Skeletal muscle satellite cell (primary cell): ENCODE measurements around the gene POLR2C. TPM values are rescaled to one million over a fixed set of nuclear protein-coding genes. Genes with fewer than 3 reads are reported as not detected.

Source experiments
- H3K27me3 ChIP-seq: 2 replicates; pipeline ENCODE4 v1.7.0; 2013; ENCODE audit warnings: low read length; ENCODE audit not compliant: control insufficient read depth, insufficient read depth
- H3K36me3 ChIP-seq: 2 replicates; pipeline ENCODE4 v1.7.0; 2013; ENCODE audit warnings: mild to moderate bottlenecking, control low read depth, low read length; ENCODE audit not compliant: insufficient read depth
- H3K4me1 ChIP-seq: 2 replicates; pipeline ENCODE4 v1.7.0; 2013; ENCODE audit warnings: low read length; ENCODE audit not compliant: control insufficient read depth, insufficient read depth
- H3K4me2 ChIP-seq: 2 replicates; pipeline ENCODE4 v1.7.0; 2013; ENCODE audit warnings: mild to moderate bottlenecking, low read length
- H3K4me3 ChIP-seq: 2 replicates; pipeline ENCODE4 v1.7.0; 2013; ENCODE audit warnings: low read length
- H3K9ac ChIP-seq: 2 replicates; pipeline ENCODE4 v1.7.0; 2013; ENCODE audit warnings: mild to moderate bottlenecking, low read depth, low read length, moderate library complexity
- H3K9me3 ChIP-seq: replicated peaks from 2 replicates; pipeline ENCODE4 v1.7.0; 2013; ENCODE audit warnings: mild to moderate bottlenecking, control low read depth, low read length
- total RNA-seq: library from RNA; depleted of rRNA; stranded (reverse); fragments of >200 nt; gene quantifications from 2 replicates; pipeline ENCODE4 v1.2.3, GENCODE V29; 2012; rRNA removed

Gene POLR2C
- 88.5 and 114 TPM in 2 replicates for total RNA-seq

DNA sequence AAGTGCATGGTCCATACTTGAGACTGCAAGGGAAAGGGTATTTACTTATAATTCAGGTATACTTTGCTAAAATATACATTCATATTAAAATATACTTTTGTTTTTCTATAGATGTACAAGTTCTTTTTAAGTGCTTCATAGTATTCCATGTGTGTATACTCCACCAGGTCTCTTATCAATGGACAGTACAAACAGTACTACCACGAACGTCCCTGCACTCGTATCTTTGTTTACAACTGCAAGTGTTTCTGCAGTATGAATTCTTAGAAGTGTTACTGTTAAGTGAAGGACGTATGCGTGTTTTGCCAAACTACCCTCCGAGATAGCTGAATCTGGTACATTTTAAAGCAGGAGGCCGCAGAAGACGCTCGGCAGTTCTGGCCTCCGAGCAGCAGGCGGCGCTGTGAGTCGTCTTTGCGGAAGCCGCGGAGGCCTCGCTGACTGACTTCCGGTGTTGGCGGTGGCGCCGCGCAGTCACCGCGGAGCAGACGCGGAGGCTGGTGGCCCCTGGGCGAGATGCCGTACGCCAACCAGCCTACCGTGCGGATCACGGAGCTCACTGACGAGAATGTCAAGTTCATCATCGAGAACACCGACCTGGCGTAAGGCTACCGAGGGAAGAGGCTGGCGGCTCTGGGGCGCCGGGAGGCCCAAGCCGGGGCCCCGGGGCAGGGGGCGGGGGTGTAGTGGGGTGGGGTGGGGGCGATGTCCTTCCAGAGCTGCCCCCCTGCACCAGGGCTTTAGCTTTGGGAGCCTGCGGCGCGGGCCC is at the start of gene POLR2C:
POLR2C (plus strand) TSS at position 471 of the 769 bp plus-strand sequence; CDS start at position 517, 46 bp downstream.
- peak within 1 kb of the TSS; percentile 85 for H3K4me2 ChIP-seq
- peaks cover 54% of the 10 kb centered on the region for H3K36me3 ChIP-seq
- H3K4me3 ChIP-seq: peak within 1 kb of the TSS; percentile 95
- H3K27me3 ChIP-seq: no peaks in the 10 kb centered on the region
- H3K9ac ChIP-seq: peak within 1 kb of the TSS; percentile 91
- no peaks in the 10 kb centered on the region for H3K9me3 ChIP-seq
- peaks cover 13% of the 10 kb centered on the region for H3K4me1 ChIP-seq

GRCh38 chr16:57413301-57413730 is 49.2 kb upstream of the POLR2C start:
- Histone ChIP-seq H3K27me3 (peaks cover 32% of the 10 kb centered on the region), H3K4me1 (peaks cover 5% of the 10 kb centered on the region), H3K4me3 (no peak overlapping the region), H3K9ac (no peak overlapping the region), H3K4me2 (no peak overlapping the region), H3K9me3 (no peaks in the 10 kb centered on the region), H3K36me3 (no peaks in the 10 kb centered on the region)

DNA sequence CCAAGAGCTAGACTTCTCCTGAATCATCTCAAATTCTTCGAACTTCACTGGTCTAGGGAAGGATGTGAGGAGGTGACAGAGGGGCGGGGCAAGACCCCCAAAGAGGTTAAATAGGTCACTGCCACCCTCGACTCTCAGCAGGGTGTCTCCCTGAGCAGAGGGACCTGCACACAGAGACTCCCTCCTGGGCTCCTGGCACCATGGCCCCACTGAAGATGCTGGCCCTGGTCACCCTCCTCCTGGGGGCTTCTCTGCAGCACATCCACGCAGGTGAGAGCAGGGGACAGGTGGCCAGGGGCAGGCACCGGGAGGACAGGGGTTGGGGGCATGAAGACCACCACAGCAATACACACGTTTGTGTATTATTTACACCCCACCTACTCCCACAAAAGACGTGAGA is 48.7 kb upstream of the POLR2C start:
- Histone ChIP-seq H3K4me3 (no peak overlapping the region), H3K36me3 (no peaks in the 10 kb centered on the region), H3K9ac (no peak overlapping the region), H3K4me2 (no peak overlapping the region), H3K27me3 (peaks cover 32% of the 10 kb centered on the region), H3K9me3 (no peaks in the 10 kb centered on the region), H3K4me1 (peaks cover 8% of the 10 kb centered on the region)

DNA sequence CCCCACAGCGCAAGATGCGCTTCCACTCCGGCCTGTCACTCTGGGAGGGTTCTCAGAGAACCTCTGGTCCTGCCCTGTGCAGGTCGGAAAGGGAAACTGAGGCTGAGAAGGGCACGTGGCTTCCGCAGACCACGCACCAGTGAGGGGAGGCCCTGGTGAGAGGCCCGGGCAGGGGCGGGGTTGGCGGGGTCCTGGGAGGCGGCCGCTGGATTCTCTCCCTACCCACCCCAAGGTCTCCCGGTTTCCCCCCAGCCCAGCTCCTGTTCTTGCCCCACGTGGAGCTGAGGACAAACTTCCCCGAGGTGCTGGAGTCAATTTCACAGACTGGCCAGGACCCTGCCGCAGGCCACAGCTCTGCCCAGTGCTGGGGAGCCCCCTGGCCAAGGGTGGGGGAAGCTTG is 46.4 kb upstream of the POLR2C start:
- Histone ChIP-seq H3K27me3 (peaks cover 10% of the 10 kb centered on the region), H3K9me3 (no peaks in the 10 kb centered on the region), H3K9ac (no peak overlapping the region), H3K36me3 (no peaks in the 10 kb centered on the region), H3K4me1 (peaks cover 8% of the 10 kb centered on the region), H3K4me2 (no peak overlapping the region), H3K4me3 (no peak overlapping the region)

- Histone ChIP-seq H3K9ac (no peak overlapping the region), H3K4me2 (no peak overlapping the region), H3K9me3 (no peaks in the 10 kb centered on the region), H3K36me3 (no peaks in the 10 kb centered on the region), H3K27me3 (no peaks in the 10 kb centered on the region), H3K4me3 (no peak overlapping the region), H3K4me1 (peaks cover 10% of the 10 kb centered on the region)
Measured at GRCh38 chr16:57419506-57419905, 43.0 kb upstream of the POLR2C start.

DNA sequence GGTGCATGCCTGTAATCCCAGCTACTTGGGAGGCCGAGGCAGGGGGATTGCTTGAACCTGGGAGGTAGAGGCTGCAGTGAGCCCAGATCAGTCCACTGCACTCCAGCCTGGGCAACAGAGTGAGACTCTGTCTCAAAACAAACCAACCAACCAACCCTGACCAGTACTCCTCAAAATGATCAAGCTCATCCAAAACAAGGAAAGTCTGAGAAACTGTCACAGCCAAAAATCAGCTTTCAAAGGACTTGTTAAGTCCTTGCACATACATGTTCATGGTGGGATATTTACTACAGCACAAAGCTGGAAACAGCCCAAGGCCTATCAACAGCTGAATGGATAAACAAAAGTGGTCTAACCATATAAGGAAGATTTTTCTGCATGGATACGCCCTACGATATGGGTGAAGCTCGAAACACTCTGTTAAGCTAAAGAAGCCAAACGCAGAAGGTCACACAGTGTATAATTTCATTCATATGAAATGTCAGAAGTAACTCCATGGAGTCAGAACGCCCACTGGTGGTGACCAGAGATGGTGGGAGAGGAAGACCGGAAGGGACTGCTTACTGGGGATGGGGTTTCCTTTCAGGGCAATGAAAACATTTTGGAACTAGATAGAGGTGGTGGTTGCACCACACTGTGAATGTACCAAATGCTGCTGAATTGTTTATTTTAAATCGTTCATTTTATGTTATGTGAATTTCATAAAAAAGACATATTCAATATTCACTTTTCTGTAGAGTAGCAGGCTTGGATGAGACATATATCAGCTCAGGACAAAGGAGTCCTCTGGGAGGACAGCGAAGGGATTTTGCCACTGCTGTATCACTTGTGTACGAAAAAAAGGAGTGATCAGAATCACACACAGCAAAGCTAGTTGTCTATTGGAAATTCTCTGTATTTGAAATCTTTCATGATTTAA is 40.2 kb upstream of the POLR2C start:
- Histone ChIP-seq H3K27me3 (no peaks in the 10 kb centered on the region), H3K36me3 (peaks cover 2% of the 10 kb centered on the region), H3K9ac (no peak overlapping the region), H3K4me2 (no peak overlapping the region), H3K4me1 (peaks cover 5% of the 10 kb centered on the region), H3K9me3 (no peaks in the 10 kb centered on the region), H3K4me3 (no peak overlapping the region)

- Histone ChIP-seq H3K9me3 (no peaks in the 10 kb centered on the region), H3K4me3 (no peak overlapping the region), H3K4me2 (no peak overlapping the region), H3K4me1 (peaks cover 5% of the 10 kb centered on the region), H3K27me3 (no peaks in the 10 kb centered on the region), H3K9ac (no peak overlapping the region), H3K36me3 (peaks cover 10% of the 10 kb centered on the region)
Measured at GRCh38 chr16:57423152-57423551, 39.3 kb upstream of the POLR2C start.

DNA sequence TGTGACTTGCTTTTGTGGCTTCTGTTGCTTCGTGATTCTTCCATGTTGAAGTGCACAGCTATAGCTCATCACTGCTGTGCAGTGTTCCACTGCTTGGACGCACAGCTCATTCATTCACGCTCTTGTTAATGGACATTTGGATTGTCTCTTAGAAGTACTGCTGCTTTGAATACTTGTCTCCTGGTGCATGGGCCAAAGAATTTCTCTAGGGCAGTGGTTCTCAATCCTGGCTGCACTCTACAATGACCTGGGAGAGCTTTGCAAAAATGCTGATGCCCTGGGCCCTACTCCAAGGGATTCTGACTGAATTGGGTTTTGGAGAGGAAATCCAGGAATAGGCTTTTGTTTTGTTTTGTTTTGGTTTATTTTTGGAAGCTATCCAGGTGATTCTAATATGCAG is 37.9 kb upstream of the POLR2C start:
- no peak overlapping the region for H3K4me3 ChIP-seq
- no peak overlapping the region for H3K4me2 ChIP-seq
- H3K4me1 ChIP-seq: peaks cover 3% of the 10 kb centered on the region
- no peaks in the 10 kb centered on the region for H3K27me3 ChIP-seq
- H3K9ac ChIP-seq: no peak overlapping the region
- H3K36me3 ChIP-seq: peaks cover 20% of the 10 kb centered on the region
- no peaks in the 10 kb centered on the region for H3K9me3 ChIP-seq

DNA sequence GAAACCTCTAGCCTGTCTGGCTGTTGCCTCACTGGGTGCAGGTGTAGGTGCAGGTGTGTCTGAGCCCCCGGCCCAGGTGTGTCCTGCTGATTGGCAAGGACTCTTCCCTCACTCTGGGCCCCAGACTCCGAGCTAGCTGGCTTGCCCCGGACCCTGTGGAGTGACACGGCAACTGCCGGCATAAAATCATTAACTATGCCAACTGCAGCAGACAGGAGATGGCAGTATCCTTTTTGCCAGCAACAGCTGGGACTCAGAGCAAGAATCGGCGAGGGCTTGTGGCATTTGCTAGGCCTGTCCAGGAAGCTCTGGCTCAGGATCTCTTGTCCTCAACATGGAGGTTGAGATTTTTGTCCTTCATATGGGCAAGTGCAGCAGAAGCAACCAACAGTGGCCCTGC is 36.1 kb upstream of the POLR2C start:
- Histone ChIP-seq H3K4me2 (no peak overlapping the region), H3K9me3 (no peaks in the 10 kb centered on the region), H3K4me3 (no peak overlapping the region), H3K27me3 (no peaks in the 10 kb centered on the region), H3K9ac (no peak overlapping the region), H3K4me1 (peaks cover 3% of the 10 kb centered on the region), H3K36me3 (peaks cover 37% of the 10 kb centered on the region)

- no peaks in the 10 kb centered on the region for H3K4me1 ChIP-seq
- H3K27me3 ChIP-seq: no peaks in the 10 kb centered on the region
- no peaks in the 10 kb centered on the region for H3K9me3 ChIP-seq
- H3K4me3 ChIP-seq: no peak overlapping the region
- no peak overlapping the region for H3K9ac ChIP-seq
- no peak overlapping the region for H3K4me2 ChIP-seq
- H3K36me3 ChIP-seq: peaks cover 45% of the 10 kb centered on the region
Measured at GRCh38 chr16:57427307-57427706, 35.2 kb upstream of the POLR2C start.

- Histone ChIP-seq H3K4me2 (no peak overlapping the region), H3K36me3 (peaks cover 51% of the 10 kb centered on the region), H3K4me1 (no peaks in the 10 kb centered on the region), H3K9ac (no peak overlapping the region), H3K9me3 (no peaks in the 10 kb centered on the region), H3K4me3 (no peak overlapping the region), H3K27me3 (no peaks in the 10 kb centered on the region)
Measured at GRCh38 chr16:57427824-57428223, 34.7 kb upstream of the POLR2C start.
